GM19240 (cell line): Measurements from ENCODE around the gene LRRC7.

ENCODE experiments used
- DNase-seq: peaks from one replicate; pipeline ENCODE4 v3.0.0; 2011; ENCODE audit warnings: low spot score; ENCODE audit not compliant: insufficient read length

The LRRC7 gene

GRCh38 chr1:69587391-69587790 lies 19.7 kb downstream of the LRRC7 start:
- DNase-seq: no peak

- DNase-seq: no peak
Measured at GRCh38 chr1:69589799-69590198, 22.1 kb downstream of the LRRC7 start.

- no peak for DNase-seq
Measured at GRCh38 chr1:69592341-69592740, 24.6 kb downstream of the LRRC7 start.

- no peak for DNase-seq
Measured at GRCh38 chr1:69595486-69595885, 27.8 kb downstream of the LRRC7 start.

GRCh38 chr1:69611316-69611715 lies 43.6 kb downstream of the LRRC7 start:
- DNase-seq: no peak

- DNase-seq: no peak
Measured at GRCh38 chr1:69613414-69613813, 45.7 kb downstream of the LRRC7 start.

GRCh38 chr1:69638673-69639072 lies 71.0 kb downstream of the LRRC7 start:
- DNase-seq: no peak

- DNase-seq: no peak
Measured at GRCh38 chr1:69639159-69639558, 71.4 kb downstream of the LRRC7 start.

- DNase-seq: no peak
Measured at GRCh38 chr1:69643266-69643665, 75.5 kb downstream of the LRRC7 start.

- DNase-seq: no peak
Measured at GRCh38 chr1:69645477-69645876, 77.8 kb downstream of the LRRC7 start.

- DNase-seq: no peak
Measured at GRCh38 chr1:69648486-69648885, 80.8 kb downstream of the LRRC7 start.

GRCh38 chr1:69649383-69649990 lies 81.8 kb downstream of the LRRC7 start:
- no peak for DNase-seq

- no peak for DNase-seq
Measured at GRCh38 chr1:69650779-69651178, 83.1 kb downstream of the LRRC7 start.

GRCh38 chr1:69651656-69652055 lies 83.9 kb downstream of the LRRC7 start:
- no peak for DNase-seq

- no peak for DNase-seq
Measured at GRCh38 chr1:69657971-69658370, 90.2 kb downstream of the LRRC7 start.

- DNase-seq: no peak
Measured at GRCh38 chr1:69661686-69662085, 94.0 kb downstream of the LRRC7 start.

GRCh38 chr1:69662321-69662720 lies 94.6 kb downstream of the LRRC7 start:
- DNase-seq: no peak

GRCh38 chr1:69671363-69672010 lies 103.8 kb downstream of the LRRC7 start:
- DNase-seq: no peak

- DNase-seq: no peak
Measured at GRCh38 chr1:69673321-69673720, 105.6 kb downstream of the LRRC7 start.

- DNase-seq: no peak
Measured at GRCh38 chr1:69679965-69680364, 112.2 kb downstream of the LRRC7 start.

GRCh38 chr1:69686367-69686984 lies 118.8 kb downstream of the LRRC7 start:
- no peak for DNase-seq

- DNase-seq: no peak
Measured at GRCh38 chr1:69688193-69688592, 120.5 kb downstream of the LRRC7 start.

GRCh38 chr1:69691179-69691578 lies 123.5 kb downstream of the LRRC7 start:
- no peak for DNase-seq
